HCT116 (cell line): ENCODE results near the gene IFITM10. TPM values are rescaled to one million over a fixed set of nuclear protein-coding genes. Genes with fewer than 3 reads are reported as not detected.

Experiments used
- ATAC-seq: fragments of 200-7000 bp; cut with Tn5 transposase; 2 replicates; pipeline ENCODE4 v1.9.1; 2020; ENCODE audit warnings: mild to moderate bottlenecking, moderate library complexity
- BruUV-seq: library from RNA; stranded (reverse); fragments of 400-500 nt; replicated peaks from 2 replicates; lab custom pipeline; 2021; lab: Mats Ljungman, UMichigan
- CTCF ChIA-PET: fragments of 300-600 bp; sonication (Branson Sonifier 250); formaldehyde crosslinking; loops from one replicate; lab custom pipeline; 2021; ENCODE audit warnings: antibody characterized with exemption; lab: Charles Lee
- POLR2A ChIA-PET: fragments of 300-600, 350-600 bp; sonication (Branson Sonifier 250); formaldehyde crosslinking; loops from one replicate; lab custom pipeline; 2021; ENCODE audit warnings: antibody characterized with exemption; lab: Charles Lee
- RAD21 ChIA-PET, 2 experiments: fragments of 300-600 bp; sonication (Branson Sonifier 250); formaldehyde crosslinking; loops; one replicate each; lab custom pipeline; 2023; ENCODE audit warnings: low total read pairs in 2 of 2; ENCODE audit not compliant: uncharacterized antibody in 2 of 2, unreplicated experiment in 2 of 2, low non-redundant PET in 1 of 2; lab: Charles Lee
- DNase-seq: peaks from one replicate; pipeline ENCODE4 v3.0.0-alpha.2; 2010; ENCODE audit warnings: low read depth, low spot score
- H2AFZ ChIP-seq: fragments of 200-600 bp; shearing (Covaris generic), sonication (generic); 2 replicates; pipeline ENCODE4 v1.6.1; 2017; ENCODE audit warnings: low read depth, mixed run types, mixed read lengths, antibody characterized with exemption, low read length; ENCODE audit not compliant: poor library complexity, severe bottlenecking
- H3K27ac ChIP-seq: 2 replicates; pipeline ENCODE4 v1.5.1; 2012; ENCODE audit warnings: low read depth, low read length
- H3K27me3 ChIP-seq: fragments of 200-600 bp; sonication (generic); 2 replicates; pipeline ENCODE4 v1.6.1; 2016; ENCODE audit warnings: mixed run types, low read length, mixed read lengths; ENCODE audit not compliant: insufficient read depth
- H3K36me3 ChIP-seq, 2 experiments: fragments of 200-500 bp in 1 of 2; fragments of 200-600 bp in 1 of 2; sonication (Bioruptor generic) in 1 of 2; sonication (generic) in 1 of 2; 2 replicates each; pipeline versions ENCODE4 v1.5.1 to v1.6.1; 2014 to 2016; ENCODE audit warnings: low read length in 2 of 2, inconsistent platforms in 1 of 2, mixed read lengths in 1 of 2, mixed run types in 1 of 2; ENCODE audit not compliant: insufficient read depth in 2 of 2, control insufficient read depth in 1 of 2
- H3K4me1 ChIP-seq, 2 experiments: fragments of 200-600 bp in 1 of 2; sonication (generic) in 1 of 2; 2 replicates each; pipeline versions ENCODE4 v1.5.1 to v1.6.1; 2012 to 2017; ENCODE audit warnings: low read length in 2 of 2, inconsistent platforms in 1 of 2, mild to moderate bottlenecking in 1 of 2, mixed read lengths in 1 of 2, mixed run types in 1 of 2, moderate library complexity in 1 of 2; ENCODE audit not compliant: insufficient read depth in 2 of 2, control insufficient read depth in 1 of 2
- H3K4me2 ChIP-seq: fragments of 200-600 bp; sonication (generic); 2 replicates; pipeline ENCODE4 v1.6.1; 2017; ENCODE audit warnings: mixed run types, low read length, mixed read lengths
- H3K4me3 ChIP-seq, 2 experiments: fragments of 200-600 bp in 1 of 2; sonication (generic) in 1 of 2; replicated peaks in 1 of 2; 2 replicates each; pipeline ENCODE4 v1.5.1; 2011 to 2016; ENCODE audit warnings: low read length in 2 of 2, control low read depth in 1 of 2, low read depth in 1 of 2, mild to moderate bottlenecking in 1 of 2, mixed read lengths in 1 of 2, mixed run types in 1 of 2
- H3K79me2 ChIP-seq: fragments of 200-600 bp; sonication (generic); 2 replicates; pipeline ENCODE4 v1.6.1; 2017; ENCODE audit warnings: mild to moderate bottlenecking, mixed run types, low read length, moderate library complexity, mixed read lengths; ENCODE audit not compliant: insufficient read depth
- H3K9ac ChIP-seq: fragments of 200-600 bp; sonication (generic); 2 replicates; pipeline ENCODE4 v1.6.1; 2016; ENCODE audit warnings: low read length, mixed read lengths
- H3K9me2 ChIP-seq: fragments of 200-600 bp; sonication (generic), shearing (Covaris generic); 2 replicates; pipeline ENCODE4 v1.6.1; 2017; ENCODE audit warnings: mixed run types, mild to moderate bottlenecking, moderate library complexity; ENCODE audit not compliant: insufficient read depth
- H3K9me3 ChIP-seq, 2 experiments: fragments of 200-500 bp in 1 of 2; fragments of 200-600 bp in 1 of 2; sonication (Bioruptor generic) in 1 of 2; sonication (generic) in 1 of 2; 2 replicates each; pipeline ENCODE4 v1.6.1; 2014 to 2017; ENCODE audit warnings: low read length in 2 of 2, mixed read lengths in 2 of 2, inconsistent platforms in 1 of 2, low read depth in 1 of 2, mild to moderate bottlenecking in 1 of 2, mixed run types in 1 of 2, moderate library complexity in 1 of 2; ENCODE audit not compliant: control insufficient read depth in 1 of 2, insufficient read depth in 1 of 2
- H4K20me1 ChIP-seq: fragments of 200-600 bp; sonication (generic), shearing (Covaris generic); 2 replicates; pipeline ENCODE4 v1.6.1; 2017; ENCODE audit warnings: mixed run types, mild to moderate bottlenecking, moderate library complexity; ENCODE audit not compliant: insufficient read depth
- CBX3 ChIP-seq: IDR thresholded peaks from 2 replicates; pipeline ENCODE4 v1.6.1; 2012; ENCODE audit warnings: low read depth
- CEBPB ChIP-seq: IDR thresholded peaks from 2 replicates; pipeline ENCODE4 v1.6.1; 2012; ENCODE audit warnings: low read depth
- ELF1 ChIP-seq: IDR thresholded peaks from 2 replicates; pipeline ENCODE4 v1.6.1; 2012; ENCODE audit warnings: low read depth, borderline replicate concordance
- EZH2 ChIP-seq: fragments of 200-600 bp; sonication (generic); IDR thresholded peaks from 2 replicates; pipeline ENCODE4 v1.6.1; 2017; ENCODE audit warnings: antibody characterized with exemption, mixed run types
- FOSL1 ChIP-seq: IDR thresholded peaks from 2 replicates; pipeline ENCODE4 v1.6.1; 2012; ENCODE audit warnings: low read depth
- JUND ChIP-seq: IDR thresholded peaks from 2 replicates; pipeline ENCODE4 v1.6.1; 2012
- POLR2A ChIP-seq: IDR thresholded peaks from 2 replicates; pipeline ENCODE4 v1.7.0; 2011; ENCODE audit warnings: borderline replicate concordance; ENCODE audit not compliant: insufficient read depth, insufficient read length; ENCODE audit errors: extremely low read depth
- POLR2AphosphoS5 ChIP-seq: IDR thresholded peaks from 2 replicates; pipeline ENCODE4 v1.6.1; 2011; ENCODE audit warnings: mild to moderate bottlenecking, low read depth, low read length, moderate library complexity
- RAD21 ChIP-seq: IDR thresholded peaks from 2 replicates; pipeline ENCODE4 v1.6.1; 2012; ENCODE audit warnings: low read depth, mild to moderate bottlenecking
- SIN3A ChIP-seq: IDR thresholded peaks from 2 replicates; pipeline ENCODE4 v1.6.1; 2012; ENCODE audit warnings: low read depth
- SP1 ChIP-seq: IDR thresholded peaks from 2 replicates; pipeline ENCODE4 v1.6.1; 2012; ENCODE audit warnings: low read depth
- ZFX ChIP-seq: fragments of 450-650 bp; IDR thresholded peaks from 2 replicates; pipeline ENCODE4 v1.6.1; 2017
- intact Hi-C: fragments of 100-400 bp; cut with micrococcal nuclease; formaldehyde crosslinking; loops from 2 replicates; pipeline ENCODE4 v1.10.0; 2022
- total RNA-seq: library from RNA; stranded (reverse); gene quantifications from one replicate; pipeline ENCODE4 v1.2.1, GENCODE V29; 2021; ENCODE audit not compliant: unreplicated experiment
- TF ChIP-seq, protein P1 (sequence below): IDR thresholded peaks from 2 replicates; pipeline ENCODE4 v1.6.1; 2012; ENCODE audit warnings: low read depth
- TF ChIP-seq, protein P2 (sequence below): IDR thresholded peaks from 2 replicates; pipeline ENCODE4 v1.6.1; 2011; ENCODE audit warnings: mild to moderate bottlenecking, low read length, moderate library complexity; ENCODE audit not compliant: insufficient replicate concordance; ENCODE audit errors: extremely low read depth
- TF ChIP-seq, protein P3 (sequence below): IDR thresholded peaks from 2 replicates; pipeline ENCODE4 v1.6.1; 2012
- TF ChIP-seq, protein P4 (sequence below), 3 experiments: fragments of 200-600 bp in 1 of 3; sonication (generic) in 1 of 3; IDR thresholded peaks in 2 of 3; conservative IDR thresholded peaks in 1 of 3; 2 replicates each; pipeline ENCODE4 v1.5.1; 2012 to 2017; ENCODE audit warnings: low read depth in 2 of 3, low read length in 2 of 3, antibody characterized with exemption in 1 of 3, borderline replicate concordance in 1 of 3, control low read depth in 1 of 3, mild to moderate bottlenecking in 1 of 3, mixed read lengths in 1 of 3, mixed run types in 1 of 3, moderate library complexity in 1 of 3; ENCODE audit not compliant: insufficient read depth in 1 of 3
- TF ChIP-seq, protein P5 (sequence below): IDR thresholded peaks from 2 replicates; pipeline ENCODE4 v1.6.1; 2012

IFITM10 gene
- total RNA-seq, 1 experiment from 2014 or later, result 1.9 TPM

DNA sequence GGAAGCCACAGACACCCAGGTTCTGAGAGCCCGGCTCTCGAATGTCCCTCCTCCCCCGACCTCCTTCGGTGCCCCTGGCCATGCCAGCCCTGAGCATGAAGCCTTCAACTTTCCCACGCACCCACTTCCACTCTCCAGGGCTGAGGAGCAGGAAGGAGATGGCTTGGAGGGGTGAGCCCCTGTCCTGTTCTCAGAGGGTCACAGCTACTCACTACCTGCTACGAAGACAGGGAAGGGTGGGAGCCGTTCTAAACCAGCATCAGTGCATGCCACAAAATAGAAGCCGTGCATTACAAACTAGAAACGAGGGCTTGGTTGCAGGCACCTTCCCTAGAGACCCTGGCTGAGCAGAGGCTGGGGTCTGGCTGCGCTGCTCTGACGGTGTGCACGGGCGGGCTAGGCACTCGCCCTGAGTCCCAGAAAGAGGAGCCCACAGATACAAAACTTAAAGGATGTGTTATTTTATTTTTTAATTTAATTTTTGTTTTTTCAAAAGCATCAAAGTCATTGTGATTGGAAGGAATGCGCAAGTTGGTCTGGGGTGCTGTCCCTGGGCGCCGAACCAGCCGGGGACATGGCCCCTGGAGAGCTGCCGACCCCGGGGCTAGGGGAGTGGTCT is 57.6 kb downstream of the IFITM10 start:
- Histone ChIP-seq H3K4me1 (peaks cover 0 to 12% of the 10 kb centered on the region in 2 experiments; a peak in 2 of 4 replicates), H3K9me3 (no peaks in the 10 kb centered on the region), H3K9me2 (no peaks in the 10 kb centered on the region), H4K20me1 (no peaks in the 10 kb centered on the region), H3K27ac (no peak overlapping the region; the same call in 1 of the 2 replicates), H3K4me3 (peak overlapping the region; percentile 69 to 70), H2AFZ (peak overlapping the region; percentile 51), H3K9ac (no peak overlapping the region), H3K27me3 (no peaks in the 10 kb centered on the region), H3K79me2 (no peaks in the 10 kb centered on the region), H3K4me2 (peak overlapping the region; percentile 98), H3K36me3 (no peaks in the 10 kb centered on the region)
- intact Hi-C loops, result loop anchor here (1.0 kb wide), 2 partner anchors 41 to 463 kb away; no protein-coding TSS in a partner anchor
- no peak for ATAC-seq
- no peak for DNase-seq
- TF ChIP-seq EZH2 (no peak), CEBPB (no peak), POLR2A (no peak), RAD21 (no peak), CBX3 (no peak), ZFX (no peak), FOSL1 (no peak), POLR2AphosphoS5 (no peak), JUND (no peak), ELF1 (no peak), SP1 (no peak), SIN3A (no peak)
- TF ChIP-seq, protein P1, sequence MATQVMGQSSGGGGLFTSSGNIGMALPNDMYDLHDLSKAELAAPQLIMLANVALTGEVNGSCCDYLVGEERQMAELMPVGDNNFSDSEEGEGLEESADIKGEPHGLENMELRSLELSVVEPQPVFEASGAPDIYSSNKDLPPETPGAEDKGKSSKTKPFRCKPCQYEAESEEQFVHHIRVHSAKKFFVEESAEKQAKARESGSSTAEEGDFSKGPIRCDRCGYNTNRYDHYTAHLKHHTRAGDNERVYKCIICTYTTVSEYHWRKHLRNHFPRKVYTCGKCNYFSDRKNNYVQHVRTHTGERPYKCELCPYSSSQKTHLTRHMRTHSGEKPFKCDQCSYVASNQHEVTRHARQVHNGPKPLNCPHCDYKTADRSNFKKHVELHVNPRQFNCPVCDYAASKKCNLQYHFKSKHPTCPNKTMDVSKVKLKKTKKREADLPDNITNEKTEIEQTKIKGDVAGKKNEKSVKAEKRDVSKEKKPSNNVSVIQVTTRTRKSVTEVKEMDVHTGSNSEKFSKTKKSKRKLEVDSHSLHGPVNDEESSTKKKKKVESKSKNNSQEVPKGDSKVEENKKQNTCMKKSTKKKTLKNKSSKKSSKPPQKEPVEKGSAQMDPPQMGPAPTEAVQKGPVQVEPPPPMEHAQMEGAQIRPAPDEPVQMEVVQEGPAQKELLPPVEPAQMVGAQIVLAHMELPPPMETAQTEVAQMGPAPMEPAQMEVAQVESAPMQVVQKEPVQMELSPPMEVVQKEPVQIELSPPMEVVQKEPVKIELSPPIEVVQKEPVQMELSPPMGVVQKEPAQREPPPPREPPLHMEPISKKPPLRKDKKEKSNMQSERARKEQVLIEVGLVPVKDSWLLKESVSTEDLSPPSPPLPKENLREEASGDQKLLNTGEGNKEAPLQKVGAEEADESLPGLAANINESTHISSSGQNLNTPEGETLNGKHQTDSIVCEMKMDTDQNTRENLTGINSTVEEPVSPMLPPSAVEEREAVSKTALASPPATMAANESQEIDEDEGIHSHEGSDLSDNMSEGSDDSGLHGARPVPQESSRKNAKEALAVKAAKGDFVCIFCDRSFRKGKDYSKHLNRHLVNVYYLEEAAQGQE, result no peak
- TF ChIP-seq, protein P2, sequence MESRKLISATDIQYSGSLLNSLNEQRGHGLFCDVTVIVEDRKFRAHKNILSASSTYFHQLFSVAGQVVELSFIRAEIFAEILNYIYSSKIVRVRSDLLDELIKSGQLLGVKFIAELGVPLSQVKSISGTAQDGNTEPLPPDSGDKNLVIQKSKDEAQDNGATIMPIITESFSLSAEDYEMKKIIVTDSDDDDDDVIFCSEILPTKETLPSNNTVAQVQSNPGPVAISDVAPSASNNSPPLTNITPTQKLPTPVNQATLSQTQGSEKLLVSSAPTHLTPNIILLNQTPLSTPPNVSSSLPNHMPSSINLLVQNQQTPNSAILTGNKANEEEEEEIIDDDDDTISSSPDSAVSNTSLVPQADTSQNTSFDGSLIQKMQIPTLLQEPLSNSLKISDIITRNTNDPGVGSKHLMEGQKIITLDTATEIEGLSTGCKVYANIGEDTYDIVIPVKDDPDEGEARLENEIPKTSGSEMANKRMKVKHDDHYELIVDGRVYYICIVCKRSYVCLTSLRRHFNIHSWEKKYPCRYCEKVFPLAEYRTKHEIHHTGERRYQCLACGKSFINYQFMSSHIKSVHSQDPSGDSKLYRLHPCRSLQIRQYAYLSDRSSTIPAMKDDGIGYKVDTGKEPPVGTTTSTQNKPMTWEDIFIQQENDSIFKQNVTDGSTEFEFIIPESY, result no peak
- TF ChIP-seq, protein P3, sequence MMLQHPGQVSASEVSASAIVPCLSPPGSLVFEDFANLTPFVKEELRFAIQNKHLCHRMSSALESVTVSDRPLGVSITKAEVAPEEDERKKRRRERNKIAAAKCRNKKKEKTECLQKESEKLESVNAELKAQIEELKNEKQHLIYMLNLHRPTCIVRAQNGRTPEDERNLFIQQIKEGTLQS, result no peak
- TF ChIP-seq, protein P4, sequence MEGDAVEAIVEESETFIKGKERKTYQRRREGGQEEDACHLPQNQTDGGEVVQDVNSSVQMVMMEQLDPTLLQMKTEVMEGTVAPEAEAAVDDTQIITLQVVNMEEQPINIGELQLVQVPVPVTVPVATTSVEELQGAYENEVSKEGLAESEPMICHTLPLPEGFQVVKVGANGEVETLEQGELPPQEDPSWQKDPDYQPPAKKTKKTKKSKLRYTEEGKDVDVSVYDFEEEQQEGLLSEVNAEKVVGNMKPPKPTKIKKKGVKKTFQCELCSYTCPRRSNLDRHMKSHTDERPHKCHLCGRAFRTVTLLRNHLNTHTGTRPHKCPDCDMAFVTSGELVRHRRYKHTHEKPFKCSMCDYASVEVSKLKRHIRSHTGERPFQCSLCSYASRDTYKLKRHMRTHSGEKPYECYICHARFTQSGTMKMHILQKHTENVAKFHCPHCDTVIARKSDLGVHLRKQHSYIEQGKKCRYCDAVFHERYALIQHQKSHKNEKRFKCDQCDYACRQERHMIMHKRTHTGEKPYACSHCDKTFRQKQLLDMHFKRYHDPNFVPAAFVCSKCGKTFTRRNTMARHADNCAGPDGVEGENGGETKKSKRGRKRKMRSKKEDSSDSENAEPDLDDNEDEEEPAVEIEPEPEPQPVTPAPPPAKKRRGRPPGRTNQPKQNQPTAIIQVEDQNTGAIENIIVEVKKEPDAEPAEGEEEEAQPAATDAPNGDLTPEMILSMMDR (IDR thresholded peaks at IDR 0.05 in 2 of 3, conservative IDR thresholded peaks at IDR 0.05 in 1 of 3; ENCODE audit: borderline replicate concordance in 1 of 3, insufficient read depth in 1 of 3, low read depth in 2 of 3, low read length in 2 of 3), result no peak
- TF ChIP-seq, protein P5, sequence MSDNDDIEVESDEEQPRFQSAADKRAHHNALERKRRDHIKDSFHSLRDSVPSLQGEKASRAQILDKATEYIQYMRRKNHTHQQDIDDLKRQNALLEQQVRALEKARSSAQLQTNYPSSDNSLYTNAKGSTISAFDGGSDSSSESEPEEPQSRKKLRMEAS, result no peak
- CTCF ChIA-PET, result interaction anchor here (1.0 to 5.5 kb wide), 15 partner anchors 11 to 464 kb away, joined by 3 to 259 read pairs (median 10); partner anchors contain the start of gene SYT8
- RAD21 ChIA-PET, result interaction anchor here (1.4 to 2.3 kb wide), 9 partner anchors 40 to 459 kb away, joined by 4 to 63 read pairs (median 7); partner anchors contain the start of gene SYT8 (in 1 of the 2)
- no TSS peak for BruUV-seq
- POLR2A ChIA-PET, result interaction anchor here (2.9 kb wide), 1 partner anchor 140 kb away, joined by 26 read pairs; no protein-coding TSS in a partner anchor
